Activated CD4-positive, CD25-positive, alpha-beta regulatory T cell treated with anti-CD3 and anti-CD28 coated beads, Interleukin-2, amount 50 U/mL, for 24 hours (primary cell): ENCODE results near the gene CDHR3.
"Not testable (repeated sequence)": the region's sequence is repeated elsewhere in the genome, so short reads cannot be mapped to it uniquely, and the experiment has no call there.

ENCODE experiments used
- ATAC-seq, 2 donors: fragments of 150-1000 bp; cut with Tn5 transposase; one replicate each; pipeline ENCODE4 v1.10.0; 2021; ENCODE audit warnings: mild to moderate bottlenecking in 1 of 2, moderate library complexity in 1 of 2

Gene CDHR3, protein sequence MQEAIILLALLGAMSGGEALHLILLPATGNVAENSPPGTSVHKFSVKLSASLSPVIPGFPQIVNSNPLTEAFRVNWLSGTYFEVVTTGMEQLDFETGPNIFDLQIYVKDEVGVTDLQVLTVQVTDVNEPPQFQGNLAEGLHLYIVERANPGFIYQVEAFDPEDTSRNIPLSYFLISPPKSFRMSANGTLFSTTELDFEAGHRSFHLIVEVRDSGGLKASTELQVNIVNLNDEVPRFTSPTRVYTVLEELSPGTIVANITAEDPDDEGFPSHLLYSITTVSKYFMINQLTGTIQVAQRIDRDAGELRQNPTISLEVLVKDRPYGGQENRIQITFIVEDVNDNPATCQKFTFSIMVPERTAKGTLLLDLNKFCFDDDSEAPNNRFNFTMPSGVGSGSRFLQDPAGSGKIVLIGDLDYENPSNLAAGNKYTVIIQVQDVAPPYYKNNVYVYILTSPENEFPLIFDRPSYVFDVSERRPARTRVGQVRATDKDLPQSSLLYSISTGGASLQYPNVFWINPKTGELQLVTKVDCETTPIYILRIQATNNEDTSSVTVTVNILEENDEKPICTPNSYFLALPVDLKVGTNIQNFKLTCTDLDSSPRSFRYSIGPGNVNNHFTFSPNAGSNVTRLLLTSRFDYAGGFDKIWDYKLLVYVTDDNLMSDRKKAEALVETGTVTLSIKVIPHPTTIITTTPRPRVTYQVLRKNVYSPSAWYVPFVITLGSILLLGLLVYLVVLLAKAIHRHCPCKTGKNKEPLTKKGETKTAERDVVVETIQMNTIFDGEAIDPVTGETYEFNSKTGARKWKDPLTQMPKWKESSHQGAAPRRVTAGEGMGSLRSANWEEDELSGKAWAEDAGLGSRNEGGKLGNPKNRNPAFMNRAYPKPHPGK

GRCh38 chr7:105963038-105963667, at the start of gene CDHR3:
Gene CDHR3 (plus strand): TSS chr7:105963264. CDS start chr7:105963319, 55 bp downstream.
- ATAC-seq: no peak

DNA sequence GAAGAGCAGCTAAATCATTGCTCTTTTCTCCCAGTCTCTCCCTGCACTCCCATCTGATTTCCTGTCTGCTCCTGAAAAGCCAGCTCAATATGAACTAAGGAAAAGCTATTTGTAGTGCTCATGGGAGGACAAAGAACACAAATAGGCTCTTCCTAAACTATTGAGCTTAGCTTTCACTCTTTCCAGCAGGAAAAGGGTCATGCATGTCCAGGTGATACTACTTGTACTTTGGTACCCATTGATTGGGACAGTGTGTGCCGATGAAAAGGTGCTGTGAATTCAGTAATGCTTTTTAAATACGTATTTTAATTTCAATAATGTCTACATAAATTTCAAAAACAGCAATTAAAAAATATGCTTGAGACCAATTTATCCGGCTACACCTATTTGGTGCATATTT, 49.1 kb upstream of the CDHR3 start:
- ATAC-seq: no peak

DNA sequence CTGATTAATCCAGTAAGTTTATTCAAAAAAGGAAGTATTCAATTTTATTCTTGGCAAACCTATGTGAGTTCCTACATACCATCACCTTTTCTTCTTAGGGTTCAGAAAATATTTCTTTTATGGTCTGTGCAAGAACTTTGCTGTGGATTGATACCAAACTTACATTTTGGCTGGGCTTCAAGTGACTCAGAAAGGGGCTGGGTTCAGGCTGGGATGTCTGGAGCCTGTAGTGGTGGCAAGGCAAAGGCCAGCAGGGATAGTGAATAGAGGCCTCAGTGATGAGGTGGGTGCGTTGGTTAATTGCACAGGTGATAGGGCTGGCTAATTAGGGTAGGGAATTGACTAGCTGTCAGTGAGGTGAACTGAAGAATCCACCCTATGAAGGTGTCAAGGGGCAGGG, 46.5 kb upstream of the CDHR3 start:
- no peak for ATAC-seq

GRCh38 chr7:105917659-105918058, 45.4 kb upstream of the CDHR3 start:
- no peak for ATAC-seq

DNA sequence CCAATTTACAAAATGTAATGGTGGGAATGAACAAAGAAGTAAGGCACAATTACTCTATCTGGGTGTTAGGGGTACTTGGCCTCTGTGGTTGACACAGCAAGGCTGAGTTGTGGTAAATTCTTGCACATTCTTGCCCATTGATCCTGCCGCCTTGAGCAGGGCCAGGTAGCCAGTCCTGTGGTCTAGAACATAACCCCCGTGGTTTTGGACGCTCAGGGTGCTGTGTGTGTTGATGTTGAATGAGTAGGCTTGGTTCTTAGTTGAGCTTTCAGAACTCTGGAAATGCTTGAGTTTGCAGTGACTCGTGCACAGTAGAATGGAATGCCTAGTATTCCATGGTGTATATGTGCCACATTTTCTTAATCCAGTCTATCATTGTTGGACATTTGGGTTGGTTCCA, 42.3 kb upstream of the CDHR3 start:
- ATAC-seq: no peak

GRCh38 chr7:105924945-105925344, 38.1 kb upstream of the CDHR3 start:
- peak; percentile 76 to 78 for ATAC-seq

DNA sequence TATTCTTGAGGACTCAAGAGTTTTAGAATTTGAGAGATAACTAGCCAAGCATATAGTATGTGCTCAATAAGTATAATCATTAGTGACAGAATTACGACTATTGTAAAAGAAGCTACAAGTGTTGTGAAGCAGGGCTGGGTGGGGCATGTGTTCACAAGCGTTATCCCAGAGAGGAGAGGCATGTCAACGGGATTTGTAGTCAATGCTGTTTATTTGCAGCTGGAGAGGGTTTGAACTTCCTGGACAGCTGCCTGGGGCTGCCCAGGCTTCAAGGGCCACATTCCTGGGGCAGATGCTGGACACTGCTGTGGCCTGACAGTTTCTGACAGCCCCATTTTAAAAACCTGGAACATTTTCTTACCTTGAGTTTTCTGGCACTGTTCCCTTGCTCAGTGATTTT, 36.9 kb upstream of the CDHR3 start:
- ATAC-seq: no peak

DNA sequence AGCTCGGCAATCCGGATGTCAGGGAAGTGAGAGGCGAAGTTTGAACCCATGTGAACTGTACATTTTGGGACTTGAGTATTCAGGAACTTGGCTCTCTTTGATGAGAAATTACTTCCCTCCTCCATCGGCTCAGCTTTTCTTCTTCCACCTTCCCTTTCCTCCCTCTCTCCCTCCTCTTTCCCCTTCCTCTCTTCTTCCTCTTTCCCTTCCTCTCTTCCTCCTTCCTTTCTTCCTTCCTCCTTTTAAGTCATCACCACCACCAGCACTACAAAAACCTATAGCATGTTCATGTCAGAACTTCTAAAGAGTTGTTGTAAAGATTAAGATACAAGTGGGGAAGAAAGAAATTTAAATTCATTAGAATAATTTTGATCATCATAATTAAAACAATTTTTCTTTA, 31.9 kb upstream of the CDHR3 start:
- ATAC-seq: no peak

GRCh38 chr7:105932835-105933477, 30.1 kb upstream of the CDHR3 start:
- ATAC-seq: no peak

DNA sequence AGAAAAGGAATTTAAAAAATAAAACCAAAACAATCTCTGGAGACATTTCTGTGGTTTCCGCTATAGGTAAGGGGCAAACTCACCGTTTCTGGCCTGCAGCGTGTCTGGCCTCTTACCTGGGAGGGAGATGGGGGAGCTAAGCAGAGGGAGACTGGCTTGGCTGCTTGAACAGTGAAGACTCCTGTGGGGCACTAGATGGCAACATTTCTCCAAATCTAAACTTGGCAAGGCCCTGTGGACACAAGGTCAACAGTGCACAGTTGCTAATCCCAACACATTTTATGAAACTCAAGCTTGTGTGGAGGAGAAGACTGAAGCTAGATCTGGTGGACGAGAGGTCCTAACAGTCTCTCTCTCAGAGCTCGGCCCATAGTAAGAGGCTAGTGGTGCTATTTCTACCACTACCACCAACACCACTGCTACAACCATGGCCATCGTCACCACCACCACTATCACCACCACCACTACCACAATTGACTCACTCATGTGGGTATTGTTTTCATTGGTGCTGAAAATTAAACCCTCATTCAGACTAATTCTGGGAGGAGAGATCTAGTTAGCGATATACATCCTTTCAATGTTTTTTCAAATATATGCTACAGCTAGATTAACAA, 28.4 kb upstream of the CDHR3 start:
- ATAC-seq: no peak

DNA sequence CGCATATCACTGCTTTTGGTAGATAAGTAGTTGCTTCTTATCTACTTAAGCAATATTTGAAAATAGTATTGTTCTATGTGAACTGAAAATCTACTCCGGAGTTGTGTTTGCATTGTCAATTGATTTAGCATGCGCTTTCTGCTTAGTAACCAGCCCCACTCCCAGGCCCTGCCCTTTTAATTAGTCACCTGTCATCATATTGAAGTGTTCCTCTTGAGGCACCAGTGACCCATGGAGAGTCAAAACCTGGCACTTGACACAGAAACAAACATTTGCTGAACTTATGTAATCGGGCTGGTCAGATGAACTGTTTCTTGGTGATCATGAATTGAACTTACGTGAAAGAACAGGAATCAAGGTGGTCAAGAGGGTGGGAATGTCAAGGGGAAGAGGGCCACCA, 27.8 kb upstream of the CDHR3 start:
- ATAC-seq: no peak

- ATAC-seq: no peak
Measured at GRCh38 chr7:105937411-105937810, 25.7 kb upstream of the CDHR3 start.

DNA sequence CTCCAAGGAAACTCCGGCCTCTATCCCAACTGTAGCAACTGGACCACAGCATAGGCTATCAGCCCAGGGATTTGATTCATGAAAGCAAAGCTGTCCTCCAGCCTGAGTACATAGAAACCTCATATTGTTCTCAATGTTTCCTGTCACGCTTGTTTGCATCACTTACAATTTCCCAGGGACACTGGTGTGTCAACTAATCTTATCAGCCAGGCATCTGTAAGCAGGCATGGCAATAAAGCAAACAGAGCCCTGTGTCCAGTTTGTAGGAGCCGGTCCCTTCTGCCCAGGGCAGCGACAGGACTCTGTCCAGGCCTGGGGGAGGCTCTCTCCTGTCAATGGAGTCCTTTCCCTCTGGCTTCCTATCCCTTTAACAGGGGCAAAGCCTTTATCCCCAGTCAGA, 23.0 kb upstream of the CDHR3 start:
- ATAC-seq: no peak

DNA sequence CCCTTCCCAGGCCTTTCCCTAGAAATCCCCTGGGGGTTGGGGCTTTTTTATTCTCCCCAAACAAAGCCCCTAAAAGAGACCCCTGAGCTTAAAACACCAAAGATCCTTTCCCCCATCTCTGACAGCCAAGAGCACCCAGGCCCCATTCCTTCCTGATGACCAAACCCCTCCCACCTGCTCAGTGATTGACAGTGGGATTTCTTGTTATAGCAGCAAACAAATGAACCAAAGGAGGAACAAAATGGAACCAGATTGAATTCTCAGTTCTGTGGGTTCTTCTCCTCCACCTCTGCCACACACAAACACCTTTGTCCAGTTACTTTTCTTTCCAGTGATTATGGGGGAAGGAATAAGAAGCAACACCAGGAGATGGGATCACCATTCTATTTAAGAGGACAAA, 21.5 kb upstream of the CDHR3 start:
- ATAC-seq: no peak

GRCh38 chr7:105943486-105943885, 19.6 kb upstream of the CDHR3 start:
- ATAC-seq: no peak

GRCh38 chr7:105945848-105946247, 17.2 kb upstream of the CDHR3 start:
- no peak for ATAC-seq

DNA sequence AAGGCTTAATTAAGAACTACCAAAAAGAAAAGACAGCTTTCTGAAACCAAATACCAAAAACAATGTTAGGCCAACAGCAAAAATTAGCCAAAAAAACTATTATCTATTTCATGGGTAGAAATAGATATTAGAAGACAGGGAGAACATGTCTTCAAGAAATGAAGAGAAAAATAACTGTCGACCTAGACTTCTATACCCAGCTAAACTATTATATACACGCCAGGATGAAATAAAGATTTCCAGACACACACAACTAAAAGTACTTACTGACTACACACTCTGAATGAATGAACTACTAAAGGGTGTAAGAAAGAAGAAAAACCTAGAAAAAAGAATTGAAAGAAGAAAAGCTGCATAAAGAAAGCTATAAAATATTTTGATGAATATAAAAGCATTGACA, 11.5 kb upstream of the CDHR3 start:
- no peak for ATAC-seq

DNA sequence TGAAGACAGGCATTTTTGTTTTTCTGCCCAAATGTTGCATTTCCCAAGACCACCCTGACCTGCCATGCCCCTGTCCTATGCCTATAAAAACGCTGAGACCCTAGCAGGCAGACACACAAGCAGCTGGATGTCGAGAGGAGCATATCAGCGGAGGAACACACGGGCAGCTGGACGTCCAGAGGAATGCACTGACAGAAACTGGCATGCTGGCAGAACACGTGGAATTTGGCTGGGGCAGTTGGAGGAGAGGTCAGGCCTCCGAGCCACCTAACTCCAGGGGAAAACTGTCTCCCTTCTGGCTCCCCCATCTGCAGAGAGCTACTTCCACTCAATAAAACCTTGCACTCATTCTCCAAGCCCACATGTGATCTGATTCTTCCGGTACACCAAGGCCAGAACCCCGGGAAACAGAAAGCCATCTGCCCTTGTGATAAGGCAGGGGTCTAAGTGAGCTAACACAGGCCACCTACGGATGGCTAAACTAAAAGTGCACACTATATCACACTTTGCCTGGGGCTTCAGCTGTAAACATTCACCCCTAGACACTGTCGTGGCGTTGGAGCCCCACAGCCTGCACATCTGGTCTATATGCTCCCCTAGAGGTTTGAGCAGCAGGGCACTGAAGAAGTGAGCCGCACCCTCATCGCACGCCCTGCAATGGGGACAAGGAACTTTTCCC, 10.0 kb upstream of the CDHR3 start:
- ATAC-seq: no peak

GRCh38 chr7:105954711-105955110, 8.4 kb upstream of the CDHR3 start:
- no peak for ATAC-seq

- not testable (repeated sequence) for ATAC-seq
Measured at GRCh38 chr7:105955651-105956466, 7.2 kb upstream of the CDHR3 start.

DNA sequence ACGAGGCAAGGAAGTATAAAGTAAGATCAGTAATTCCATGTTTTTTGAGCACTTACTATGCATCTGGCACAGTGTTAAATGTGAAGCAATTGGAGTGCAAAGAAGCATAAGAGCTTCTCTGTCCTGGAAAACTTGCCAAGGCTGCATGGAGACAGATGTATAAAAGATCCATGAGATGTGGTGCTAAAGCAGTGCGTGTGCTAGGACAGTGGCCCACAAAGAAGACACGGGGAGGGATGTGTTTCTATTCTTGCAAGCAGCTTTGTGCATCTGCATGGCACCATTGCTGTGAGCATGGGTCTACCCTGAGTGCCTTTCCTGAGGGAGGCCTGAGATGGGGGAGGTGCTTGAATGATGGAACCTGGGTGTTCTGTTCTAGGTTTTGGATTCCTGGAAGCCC, 5.1 kb upstream of the CDHR3 start:
- ATAC-seq: no peak
